Measurements from ENCODE around the gene AP1G2.
A peak's percentile ranks its signal among the peaks of the same experiment; 100 is the strongest.

Gene AP1G2

DNA sequence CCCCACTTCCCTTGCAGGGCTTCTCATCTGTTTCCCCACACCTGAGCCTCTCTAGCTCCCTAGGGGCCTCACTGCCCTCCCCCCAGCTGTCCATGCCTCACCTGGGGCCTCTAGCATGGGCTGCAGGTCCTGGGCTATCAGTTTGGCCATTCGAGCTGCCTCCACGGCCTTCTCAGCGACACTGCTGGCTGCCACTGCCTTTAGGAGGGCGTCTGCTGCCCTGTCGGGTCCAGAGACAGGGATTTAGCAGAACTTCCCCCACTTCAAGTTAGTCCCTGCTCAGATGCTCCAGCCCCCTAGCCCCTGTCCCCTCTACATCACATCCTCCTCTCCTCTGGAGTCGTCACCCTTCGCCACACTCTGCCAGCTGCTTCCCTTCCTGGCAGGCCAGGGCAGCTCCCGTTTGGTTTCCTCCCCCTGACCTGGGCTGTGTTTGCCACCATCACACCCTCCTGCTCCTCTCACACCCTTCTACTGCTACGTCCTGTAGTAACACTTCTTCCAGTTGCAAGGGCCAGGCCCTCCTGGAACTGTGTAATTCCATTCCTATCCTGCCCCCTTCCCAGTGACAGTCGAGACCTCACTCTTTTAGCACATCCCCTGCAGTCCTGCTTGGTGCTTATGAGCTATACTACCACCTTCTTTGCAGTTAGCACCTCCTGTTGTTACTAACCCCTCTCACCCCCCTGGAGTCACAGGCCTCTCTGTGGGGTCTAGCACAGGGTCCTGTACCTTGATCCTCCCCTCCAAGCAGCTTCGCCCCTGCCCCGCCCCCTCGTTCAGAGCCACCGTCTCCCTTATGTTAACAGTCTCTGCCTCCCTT, 4.3 kb upstream of the AP1G2 start:
- no peak for DNase-seq (ENCODE audit: low spot score)

GRCh38 chr14:23570806-23571483, 3.4 kb upstream of the AP1G2 start:
- DNase-seq (ENCODE audit: low spot score) = no peak

- peak; percentile 95 for DNase-seq (ENCODE audit: low spot score)
These were observed 2.0 kb upstream of the AP1G2 start for GRCh38 chr14:23569443-23570151.

DNA sequence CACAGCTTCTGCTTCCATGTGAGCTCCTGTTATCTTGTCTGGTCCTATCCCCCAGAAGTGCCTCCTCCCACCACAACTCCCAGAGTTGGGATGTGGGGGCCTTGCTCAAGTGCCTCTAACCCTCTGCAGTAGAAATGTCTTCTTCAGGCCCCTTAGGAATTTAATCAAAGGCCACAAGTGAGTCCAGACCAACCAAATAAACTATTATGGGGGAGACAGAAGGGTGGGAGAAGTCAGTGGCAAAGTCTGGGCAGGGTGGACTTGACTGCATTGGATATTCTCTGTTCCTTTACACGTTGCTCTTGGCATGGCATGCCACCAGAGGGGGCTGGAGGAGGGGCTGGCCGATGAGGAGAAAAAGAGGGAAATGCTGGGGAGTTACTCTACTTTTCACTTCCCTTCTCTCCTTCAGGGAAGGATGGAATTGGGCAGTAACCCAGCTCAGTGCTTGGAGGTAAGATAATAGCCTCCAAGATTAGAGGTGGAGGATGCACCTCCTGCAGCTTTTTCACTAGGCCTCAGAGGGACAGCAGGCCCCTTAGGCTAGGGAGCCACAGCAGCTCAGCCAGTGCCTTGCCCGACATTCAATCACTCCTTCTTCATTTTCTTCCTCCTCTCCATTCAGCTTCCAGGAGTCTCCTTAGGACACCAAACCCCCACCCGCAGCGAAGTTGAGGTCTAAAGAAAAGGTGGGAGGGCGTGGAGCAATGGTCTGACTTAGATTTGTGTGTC, 1.2 kb upstream of the AP1G2 start:
- DNase-seq (ENCODE audit: low spot score) = peak; percentile 62

- DNase-seq (ENCODE audit: low spot score) = no peak
These were observed 519 bp upstream of the AP1G2 start for GRCh38 chr14:23568021-23568599.

- no peak for DNase-seq (ENCODE audit: low spot score)
These were observed 809 bp downstream of the AP1G2 start for GRCh38 chr14:23566778-23567185.

DNA sequence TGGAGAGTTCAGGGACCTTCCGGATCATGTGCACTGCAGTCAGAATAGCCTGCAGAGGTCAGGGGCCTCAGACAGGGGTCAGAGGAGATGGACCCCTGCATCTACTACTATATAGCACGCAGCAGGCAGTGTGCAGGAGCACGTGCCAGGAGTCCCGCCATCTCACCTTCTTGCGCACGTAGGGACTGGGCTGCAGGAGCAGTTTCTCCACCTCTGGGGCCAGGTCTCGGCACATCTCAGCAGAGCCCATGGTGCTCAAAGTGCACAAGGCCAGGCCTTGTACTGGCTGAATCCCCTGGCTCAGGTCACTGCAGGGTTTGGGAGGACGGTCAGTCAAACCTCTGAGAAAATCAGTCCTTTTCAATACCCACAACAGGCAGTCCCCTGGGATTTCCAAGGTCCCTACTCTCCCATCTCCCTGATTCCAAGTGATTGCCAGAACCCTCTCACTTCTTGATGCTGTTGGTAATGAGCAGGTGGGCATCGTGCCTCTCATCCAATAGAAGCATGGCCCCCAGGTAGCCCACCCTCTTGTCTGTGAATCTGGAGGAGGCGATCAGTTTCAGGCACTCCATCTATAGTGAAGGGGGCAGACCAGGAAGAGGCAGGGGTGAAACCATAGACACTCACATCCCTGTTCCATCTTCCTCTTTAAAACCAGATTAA, 1.3 kb downstream of the AP1G2 start:
- no peak for DNase-seq (ENCODE audit: low spot score)

DNA sequence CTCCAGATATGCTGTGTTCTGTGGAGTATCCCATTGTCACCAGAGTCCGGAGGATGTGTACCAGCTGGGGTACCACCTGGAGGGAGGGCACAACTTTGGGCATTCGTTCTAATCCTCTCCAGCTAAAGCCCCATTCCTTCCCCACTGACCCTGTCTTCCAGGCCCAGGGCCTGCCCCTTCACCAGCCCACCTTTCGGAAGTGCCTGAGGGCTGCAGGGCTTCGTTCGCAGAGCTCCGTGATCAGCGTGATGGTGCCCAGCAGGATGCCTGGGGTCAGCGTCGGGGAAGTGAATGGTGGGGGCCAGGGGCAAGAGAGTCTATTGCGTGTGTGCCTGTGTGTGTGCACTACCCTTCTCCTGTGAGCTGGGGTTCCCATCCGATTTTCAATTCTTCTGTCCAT, 2.0 kb downstream of the AP1G2 start:
- no peak for DNase-seq (ENCODE audit: low spot score)

- DNase-seq (ENCODE audit: low spot score) = no peak
These were observed 2.7 kb downstream of the AP1G2 start for GRCh38 chr14:23564876-23565275.

DNA sequence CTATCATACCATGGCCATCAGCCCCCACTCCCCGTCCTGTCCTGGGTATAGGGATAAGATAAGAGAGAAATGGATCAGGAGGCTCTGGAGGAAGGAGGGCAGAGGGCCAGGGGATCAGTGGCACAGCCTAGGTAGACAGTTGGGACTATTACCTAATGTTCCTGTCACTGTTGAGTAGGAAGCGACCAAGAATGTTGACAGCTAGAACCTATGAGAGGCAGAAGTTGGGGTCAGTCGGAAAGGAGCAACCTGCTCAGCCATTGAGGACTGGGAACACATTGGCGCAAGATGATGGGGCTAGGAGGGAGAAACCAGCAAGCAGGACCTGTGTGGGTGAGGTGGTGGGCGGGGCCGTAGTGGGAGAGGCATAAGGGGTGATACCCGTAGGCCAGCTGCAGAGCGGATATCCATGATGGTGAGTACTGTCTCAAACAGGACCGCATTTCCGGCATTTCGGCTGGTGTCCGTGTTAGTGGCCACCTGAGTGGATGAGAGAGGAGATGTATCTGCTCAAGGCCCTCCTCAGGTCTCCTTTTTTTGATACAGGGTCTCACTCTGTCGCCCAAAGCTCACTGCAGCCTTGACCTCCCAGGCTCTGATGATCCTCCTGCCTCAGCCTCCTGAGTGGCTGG, 3.3 kb downstream of the AP1G2 start:
- DNase-seq (ENCODE audit: low spot score) = no peak

- DNase-seq (ENCODE audit: low spot score) = no peak
These were observed 4.0 kb downstream of the AP1G2 start for GRCh38 chr14:23563473-23564180.

DNA sequence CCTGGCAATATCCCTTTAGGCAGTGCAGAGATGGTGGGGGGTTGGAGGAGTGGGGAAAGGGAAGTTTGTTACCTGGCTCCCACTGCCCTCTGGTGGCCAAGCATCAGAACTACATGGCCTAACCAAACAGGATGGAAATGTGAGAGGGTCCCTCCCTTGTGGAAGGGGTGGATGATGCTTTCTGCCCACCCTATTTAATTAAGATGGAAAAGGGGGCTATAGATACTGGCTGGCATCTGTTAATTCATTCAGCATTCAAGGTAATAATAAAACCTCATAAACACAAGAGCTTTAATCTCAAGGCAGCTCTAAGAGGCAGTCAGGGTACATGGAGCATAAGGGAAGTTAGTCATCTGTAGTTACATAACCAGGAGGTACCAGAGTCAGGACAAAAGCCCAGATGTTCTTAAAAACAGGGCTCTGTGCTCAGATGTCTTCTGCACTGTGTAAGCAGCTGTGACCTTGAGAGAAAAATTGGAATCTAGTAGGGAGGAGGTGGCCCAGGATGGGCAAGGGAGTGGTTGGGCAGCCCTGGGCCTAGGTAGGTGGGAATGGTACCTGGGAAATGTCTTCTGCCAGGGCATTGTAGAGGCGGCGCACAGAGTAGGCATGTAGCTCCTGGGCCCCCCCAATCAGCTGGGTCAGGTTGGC, 4.6 kb downstream of the AP1G2 start:
- DNase-seq (ENCODE audit: low spot score) = peak; percentile 72

DNA sequence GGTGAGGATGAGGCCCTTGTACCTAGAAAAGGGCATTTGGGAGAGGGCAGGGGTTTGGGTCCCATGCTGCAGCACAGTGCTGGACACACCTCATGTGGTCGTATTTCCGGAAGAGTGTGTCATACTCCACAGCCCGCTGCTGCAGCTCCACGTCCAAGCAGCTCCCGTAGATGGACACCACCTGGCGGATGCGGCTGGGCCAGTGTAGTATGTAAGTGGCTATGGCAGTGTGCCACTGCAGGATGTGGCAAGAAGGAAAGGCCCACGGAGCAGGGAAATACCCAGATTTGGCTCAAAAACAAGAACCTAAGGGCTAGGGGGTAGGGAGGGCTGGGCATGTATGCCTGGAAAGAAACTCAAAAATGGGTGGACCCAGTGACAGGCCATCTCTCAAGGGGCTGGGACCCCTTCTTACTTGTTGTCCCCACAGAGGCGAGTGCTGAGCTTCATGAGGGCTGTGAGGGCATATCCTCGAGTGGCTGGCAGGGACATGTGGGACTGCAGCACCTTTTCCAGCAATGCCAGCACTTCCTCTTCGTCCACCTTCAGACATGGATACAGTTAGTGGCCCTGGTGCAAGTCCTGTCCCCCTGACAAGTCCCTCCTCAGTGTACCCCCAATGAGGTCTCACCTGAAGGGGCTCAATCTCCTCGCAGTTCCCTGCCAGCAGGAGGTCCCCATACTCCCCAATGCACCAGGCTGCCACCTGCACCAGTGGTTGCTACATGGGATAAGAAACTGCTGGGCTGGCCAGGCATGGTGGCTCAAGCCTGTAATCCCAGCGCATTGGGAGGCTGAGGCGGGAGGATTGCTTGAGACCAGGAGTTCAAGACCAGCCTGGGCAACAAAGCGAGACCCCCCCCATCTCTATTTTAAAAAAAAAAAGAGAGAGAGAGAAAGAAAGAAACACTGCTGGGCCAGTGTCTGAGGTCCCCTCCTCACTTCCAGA, 5.4 kb downstream of the AP1G2 start:
- DNase-seq (ENCODE audit: low spot score) = no peak

GRCh38 chr14:23561259-23561658, 6.3 kb downstream of the AP1G2 start:
- DNase-seq (ENCODE audit: low spot score) = no peak

DNA sequence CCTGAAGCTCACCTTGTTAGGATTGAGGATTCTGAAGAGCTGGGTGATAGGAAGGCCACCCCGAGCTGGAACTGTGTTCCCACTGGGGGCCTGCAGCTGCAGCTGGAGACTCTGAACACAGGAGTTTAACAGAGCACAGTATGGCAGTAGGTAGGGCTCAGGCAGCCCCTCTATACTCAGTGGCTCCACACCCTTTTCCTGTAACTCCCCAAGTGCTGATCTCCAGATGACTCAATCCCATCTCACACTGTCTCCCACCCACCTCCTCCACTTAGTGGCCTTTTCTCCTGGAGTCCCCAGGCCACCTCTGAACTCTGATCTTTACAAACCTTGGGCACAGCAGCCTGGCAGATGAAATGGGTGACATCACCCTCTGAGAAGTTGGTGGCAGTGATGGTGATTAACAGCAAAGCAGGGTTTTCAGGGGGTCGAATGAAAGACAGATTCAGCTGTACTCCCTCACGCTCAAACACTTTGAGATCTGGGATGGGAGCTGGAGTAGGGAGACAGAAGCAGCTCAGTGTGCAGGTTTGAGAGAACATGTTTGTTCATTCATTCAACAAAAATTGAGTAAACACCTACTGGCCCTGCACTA, 7.6 kb downstream of the AP1G2 start:
- DNase-seq (ENCODE audit: low spot score) = no peak

DNA sequence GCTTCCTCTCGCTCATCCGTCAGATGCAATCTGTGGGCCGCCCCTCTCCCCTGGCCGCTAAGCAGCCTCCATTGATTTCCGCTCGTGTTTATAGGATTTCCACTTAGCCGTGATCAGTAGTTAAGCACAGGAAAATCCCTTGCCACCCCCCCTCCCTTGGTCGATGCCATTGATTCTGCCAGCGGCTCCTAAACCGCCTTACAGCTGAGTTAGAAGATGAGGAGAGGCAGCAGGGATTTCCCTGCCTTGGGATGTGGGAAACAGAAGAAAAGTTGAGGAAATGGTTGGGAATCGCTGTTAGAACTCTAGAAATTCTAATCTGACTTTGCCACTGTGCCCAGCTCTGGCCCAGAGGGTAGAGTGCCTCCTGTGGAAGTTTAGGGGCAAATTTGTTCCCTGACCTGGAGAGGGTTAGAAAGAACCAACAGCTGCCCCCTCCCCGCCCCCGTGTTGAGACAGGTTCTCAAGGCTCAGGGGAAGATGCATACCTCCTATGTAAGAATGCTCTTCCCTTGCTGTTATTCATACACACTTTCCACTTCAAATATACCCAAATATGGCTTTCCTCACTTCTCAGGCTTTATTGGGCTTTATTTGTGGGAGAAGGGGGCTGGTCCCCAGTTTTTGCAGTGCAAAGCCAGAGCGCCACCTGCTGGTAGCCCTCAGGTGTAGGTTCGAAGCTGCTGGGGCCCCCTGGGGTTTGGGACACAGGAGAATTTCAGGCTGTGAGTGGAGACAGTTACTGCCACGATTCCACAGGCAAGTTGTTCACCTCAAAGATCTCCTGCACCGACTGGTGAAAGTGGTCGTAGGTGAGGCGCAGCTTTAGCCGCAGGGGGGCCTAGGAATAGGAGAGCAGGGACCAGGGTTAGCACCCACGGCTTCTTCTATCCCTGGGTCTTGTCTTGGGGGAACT, 8.3 kb downstream of the AP1G2 start:
- DNase-seq (ENCODE audit: low spot score) = peak; percentile 63
